Upper lobe of right lung (tissue), 1 donor: ENCODE data around the gene PAK5. TPM values are rescaled to one million over a fixed set of nuclear protein-coding genes. Genes with fewer than 3 reads are reported as not detected.

Experiments used
- ATAC-seq: fragments of 200-7000 bp; cut with Tn5 transposase; one replicate; pipeline ENCODE4 v1.9.1; 2020; ENCODE audit warnings: mild to moderate bottlenecking, moderate library complexity
- DNase-seq: peaks from one replicate; pipeline ENCODE4 v3.0.0-alpha.2; 2020
- H3K27ac ChIP-seq: fragments of 200-600 bp; one replicate; pipeline ENCODE4 v1.8.0; 2022
- H3K27me3 ChIP-seq: fragments of 200-600 bp; one replicate; pipeline ENCODE4 v1.8.0; 2022; ENCODE audit warnings: mild to moderate bottlenecking
- H3K36me3 ChIP-seq: fragments of 200-600 bp; one replicate; pipeline ENCODE4 v1.8.0; 2022
- H3K4me1 ChIP-seq: fragments of 200-600 bp; one replicate; pipeline ENCODE4 v1.8.0; 2022
- H3K4me3 ChIP-seq: fragments of 200-600 bp; one replicate; pipeline ENCODE4 v1.8.0; 2022; ENCODE audit warnings: mild to moderate bottlenecking
- H3K9me3 ChIP-seq: fragments of 200-600 bp; one replicate; pipeline ENCODE4 v1.8.0; 2022
- CTCF ChIP-seq: fragments of 200-600 bp; IDR thresholded peaks from one replicate; pipeline ENCODE4 v1.8.0; 2022; ENCODE audit warnings: antibody characterized with exemption
- intact Hi-C: fragments of 100-400 bp; cut with DNase I; formaldehyde crosslinking; loops from one replicate; pipeline ENCODE4 v1.11.0; 2022
- total RNA-seq: library from RNA; stranded (reverse); fragmentation: NEBNext Ultra II Directional; extraction: Animal tissue kit (Norgen Biotek cat#: 25700); gene quantifications from one replicate; pipeline ENCODE4 v1.2.1, GENCODE V29; 2021
- donor health status: DM: no; HTN: yes; CAD: no; lungs with severe emphysema.

PAK5 gene
- total RNA-seq, 1 donor from 2014 or later = 0.35 TPM

DNA sequence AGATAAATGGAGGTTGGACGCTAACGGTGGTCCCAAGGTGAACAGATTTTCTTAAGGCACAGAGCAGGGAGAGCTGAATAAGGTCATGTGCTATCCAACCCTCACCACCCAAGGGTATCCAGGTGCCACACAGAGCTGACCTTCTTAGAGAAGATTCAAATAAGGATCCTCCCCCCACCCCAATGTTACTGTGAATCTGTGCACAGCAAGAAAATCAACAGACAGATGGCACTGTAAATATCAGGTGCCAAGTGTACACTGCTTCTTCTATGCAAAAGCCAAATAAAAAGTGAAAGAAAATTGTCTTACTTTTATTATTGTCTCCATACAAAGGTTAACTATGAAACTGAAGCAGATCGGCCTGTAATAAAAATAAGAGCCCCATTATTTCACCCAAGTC lies 96.9 kb downstream of the PAK5 start:
- H3K27me3 ChIP-seq = no peaks in the 10 kb centered on the region
- ATAC-seq (no peak), DNase-seq (no peak)
- no peak for TF ChIP-seq CTCF
- H3K36me3 ChIP-seq = no peaks in the 10 kb centered on the region
- H3K4me3 ChIP-seq = no peak overlapping the region
- intact Hi-C loops = no loop called here
- H3K9me3 ChIP-seq = no peaks in the 10 kb centered on the region
- H3K27ac ChIP-seq = no peak overlapping the region
- no peaks in the 10 kb centered on the region for H3K4me1 ChIP-seq

- Histone ChIP-seq H3K4me3 (no peak overlapping the region), H3K27me3 (no peaks in the 10 kb centered on the region), H3K27ac (no peak overlapping the region), H3K9me3 (no peaks in the 10 kb centered on the region), H3K4me1 (no peaks in the 10 kb centered on the region), H3K36me3 (no peaks in the 10 kb centered on the region)
- no peak for DNase-seq
- no peak for ATAC-seq
- intact Hi-C loops = no loop called here
- no peak for TF ChIP-seq CTCF
These were observed 98.4 kb downstream of the PAK5 start for GRCh38 chr20:9740486-9740885.

DNA sequence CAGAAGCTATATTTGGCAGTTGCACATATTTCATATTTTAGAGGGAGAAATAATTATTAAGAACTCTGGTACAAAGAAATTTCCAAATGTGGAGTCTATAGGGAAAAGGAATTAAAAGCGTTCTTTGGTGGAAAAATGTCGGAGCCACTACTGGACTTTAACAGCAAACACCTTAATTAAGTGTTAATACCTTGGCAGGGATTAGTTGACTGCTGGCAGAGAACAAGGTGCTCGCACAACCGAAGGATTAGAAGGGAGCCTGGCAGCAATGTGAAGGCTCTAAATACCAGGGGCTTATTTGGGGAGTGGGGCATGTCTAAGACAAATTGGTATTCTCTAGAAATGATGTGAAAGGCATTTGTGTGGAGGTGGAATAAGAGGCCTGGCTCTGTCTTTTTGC lies 98.9 kb downstream of the PAK5 start:
- ATAC-seq = no peak
- H3K36me3 ChIP-seq = no peaks in the 10 kb centered on the region
- no peaks in the 10 kb centered on the region for H3K27me3 ChIP-seq
- no peaks in the 10 kb centered on the region for H3K4me1 ChIP-seq
- intact Hi-C loops = no loop called here
- no peak overlapping the region for H3K27ac ChIP-seq
- DNase-seq = no peak
- no peak overlapping the region for H3K4me3 ChIP-seq
- H3K9me3 ChIP-seq = no peaks in the 10 kb centered on the region
- no peak for TF ChIP-seq CTCF

- DNase-seq (no peak), ATAC-seq (peak; percentile 37)
- Histone ChIP-seq H3K27ac (no peak overlapping the region), H3K27me3 (no peaks in the 10 kb centered on the region), H3K4me3 (no peak overlapping the region), H3K9me3 (no peaks in the 10 kb centered on the region), H3K36me3 (no peaks in the 10 kb centered on the region), H3K4me1 (no peaks in the 10 kb centered on the region)
- no peak for TF ChIP-seq CTCF
- intact Hi-C loops = no loop called here
These were observed 102.5 kb downstream of the PAK5 start for GRCh38 chr20:9736373-9736772.

DNA sequence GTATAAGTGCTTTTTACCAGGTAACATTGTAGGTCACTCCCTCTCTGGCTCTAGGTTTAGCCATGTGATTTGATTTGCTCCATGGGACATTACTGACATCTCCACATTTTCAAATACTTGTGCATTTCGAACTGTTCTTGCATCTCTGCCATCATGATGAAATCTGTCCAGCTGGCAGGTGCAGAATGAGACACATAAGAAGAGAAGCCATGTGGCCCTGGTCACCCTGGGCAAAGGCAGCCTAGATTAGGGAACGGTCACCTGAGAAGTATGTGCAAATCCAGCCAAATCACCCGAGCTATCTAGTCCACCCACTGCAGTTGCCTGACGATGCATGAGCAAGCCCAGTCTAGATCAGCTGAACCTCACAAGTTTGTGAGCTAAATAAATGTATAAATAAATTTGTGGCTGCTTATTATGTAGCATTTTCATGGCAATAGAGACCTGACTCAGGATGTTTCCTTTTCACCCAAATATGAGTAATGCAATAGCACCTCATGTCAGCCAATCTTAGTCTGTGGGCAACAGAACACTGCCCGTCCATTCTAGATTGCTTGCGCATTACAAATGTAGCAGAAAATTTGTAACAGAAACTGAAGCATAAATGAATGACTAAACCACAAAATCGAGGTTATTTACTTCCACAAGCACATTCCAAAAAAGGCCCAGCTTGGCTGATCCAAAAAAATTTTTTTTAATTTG lies 115.2 kb downstream of the PAK5 start:
- intact Hi-C loops = no loop called here
- Histone ChIP-seq H3K27me3 (no peaks in the 10 kb centered on the region), H3K36me3 (no peaks in the 10 kb centered on the region), H3K27ac (no peak overlapping the region), H3K4me1 (no peaks in the 10 kb centered on the region), H3K9me3 (no peaks in the 10 kb centered on the region), H3K4me3 (no peak overlapping the region)
- DNase-seq = no peak
- ATAC-seq = no peak
- TF ChIP-seq CTCF = no peak

DNA sequence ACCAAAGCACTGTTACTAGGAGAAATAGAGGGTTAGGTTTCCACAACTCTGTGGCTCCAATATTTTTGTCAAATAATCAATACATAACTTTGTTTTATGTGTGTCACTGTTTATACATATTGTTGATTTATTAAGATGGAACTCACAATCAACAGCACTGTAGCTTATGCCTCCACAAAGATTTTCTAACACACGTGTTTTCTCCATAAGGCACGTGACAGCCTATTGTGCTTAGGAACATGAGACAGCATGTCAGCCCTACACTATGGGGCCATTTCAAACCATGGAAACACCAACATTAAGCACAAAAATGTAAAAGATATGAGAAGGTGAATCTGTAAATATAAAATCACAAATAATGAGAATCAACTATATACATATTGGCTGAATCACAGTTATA lies 127.0 kb downstream of the PAK5 start:
- ATAC-seq = no peak
- Histone ChIP-seq H3K27me3 (no peaks in the 10 kb centered on the region), H3K4me3 (no peak overlapping the region), H3K9me3 (no peaks in the 10 kb centered on the region), H3K36me3 (no peaks in the 10 kb centered on the region), H3K4me1 (no peaks in the 10 kb centered on the region), H3K27ac (no peak overlapping the region)
- no peak for TF ChIP-seq CTCF
- DNase-seq = no peak
- intact Hi-C loops = no loop called here
